ENCODE data around the gene SORCS2.

The SORCS2 gene

GRCh38 chr4:7337196-7338058, 145.1 kb downstream of the SORCS2 start:
- H3K4me3 ChIP-seq (ENCODE audit: low read depth, low read length): no peak overlapping the region
- TF ChIP-seq, protein P1, sequence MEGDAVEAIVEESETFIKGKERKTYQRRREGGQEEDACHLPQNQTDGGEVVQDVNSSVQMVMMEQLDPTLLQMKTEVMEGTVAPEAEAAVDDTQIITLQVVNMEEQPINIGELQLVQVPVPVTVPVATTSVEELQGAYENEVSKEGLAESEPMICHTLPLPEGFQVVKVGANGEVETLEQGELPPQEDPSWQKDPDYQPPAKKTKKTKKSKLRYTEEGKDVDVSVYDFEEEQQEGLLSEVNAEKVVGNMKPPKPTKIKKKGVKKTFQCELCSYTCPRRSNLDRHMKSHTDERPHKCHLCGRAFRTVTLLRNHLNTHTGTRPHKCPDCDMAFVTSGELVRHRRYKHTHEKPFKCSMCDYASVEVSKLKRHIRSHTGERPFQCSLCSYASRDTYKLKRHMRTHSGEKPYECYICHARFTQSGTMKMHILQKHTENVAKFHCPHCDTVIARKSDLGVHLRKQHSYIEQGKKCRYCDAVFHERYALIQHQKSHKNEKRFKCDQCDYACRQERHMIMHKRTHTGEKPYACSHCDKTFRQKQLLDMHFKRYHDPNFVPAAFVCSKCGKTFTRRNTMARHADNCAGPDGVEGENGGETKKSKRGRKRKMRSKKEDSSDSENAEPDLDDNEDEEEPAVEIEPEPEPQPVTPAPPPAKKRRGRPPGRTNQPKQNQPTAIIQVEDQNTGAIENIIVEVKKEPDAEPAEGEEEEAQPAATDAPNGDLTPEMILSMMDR (IDR thresholded peaks at IDR 0.05; ENCODE audit: low read depth, low read length): no peak

GRCh38 chr4:7338059-7338452, 145.7 kb downstream of the SORCS2 start:
- no peak overlapping the region for H3K4me3 ChIP-seq (ENCODE audit: low read depth, low read length)
- TF ChIP-seq, protein P1 (IDR thresholded peaks at IDR 0.05; ENCODE audit: low read depth, low read length): no peak

- TF ChIP-seq, protein P1 (IDR thresholded peaks at IDR 0.05; ENCODE audit: low read depth, low read length): no peak
- H3K4me3 ChIP-seq (ENCODE audit: low read depth, low read length): no peak overlapping the region
These were observed 146.7 kb downstream of the SORCS2 start for GRCh38 chr4:7338876-7339623.

DNA sequence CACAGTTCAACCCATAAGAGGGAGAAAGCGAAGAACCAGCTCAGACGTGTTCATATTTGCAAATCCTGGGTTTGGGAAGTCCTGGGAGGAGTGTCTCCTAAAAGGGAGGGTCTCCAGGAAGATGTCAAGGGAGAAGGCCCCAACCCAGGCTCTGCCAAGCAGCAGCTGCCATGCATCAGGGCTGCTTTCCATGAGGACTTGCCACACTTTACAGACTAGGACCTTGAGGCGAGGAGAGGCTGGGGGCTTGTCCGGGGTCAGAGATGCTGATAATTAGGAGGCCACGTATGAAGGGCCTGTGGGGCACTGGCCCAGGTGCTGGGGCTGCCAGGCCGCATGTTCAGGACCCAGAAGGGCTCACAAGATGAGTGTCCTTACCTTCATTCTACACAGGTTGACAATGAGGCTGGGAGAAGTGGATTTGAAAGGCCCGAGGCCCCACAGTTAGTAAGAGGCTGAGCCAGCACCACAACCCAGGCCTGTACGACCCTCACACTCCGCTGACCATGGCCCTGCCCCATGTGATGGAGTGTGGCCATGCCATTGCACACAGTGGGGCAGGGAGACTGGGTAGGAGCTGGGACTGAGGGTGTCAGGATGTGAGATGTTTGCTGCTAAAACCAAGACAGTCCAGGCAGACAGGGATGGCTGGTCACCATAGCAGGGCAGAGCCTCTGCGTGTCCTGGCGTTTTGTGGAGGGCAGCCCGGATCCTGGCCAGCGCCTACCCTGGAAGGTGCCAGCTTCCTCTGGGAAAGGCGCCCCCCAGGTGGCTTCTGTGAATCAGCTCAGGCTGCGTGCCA, 147.6 kb downstream of the SORCS2 start:
- TF ChIP-seq, protein P1 (IDR thresholded peaks at IDR 0.05; ENCODE audit: low read depth, low read length): no peak
- no peak overlapping the region for H3K4me3 ChIP-seq (ENCODE audit: low read depth, low read length)

DNA sequence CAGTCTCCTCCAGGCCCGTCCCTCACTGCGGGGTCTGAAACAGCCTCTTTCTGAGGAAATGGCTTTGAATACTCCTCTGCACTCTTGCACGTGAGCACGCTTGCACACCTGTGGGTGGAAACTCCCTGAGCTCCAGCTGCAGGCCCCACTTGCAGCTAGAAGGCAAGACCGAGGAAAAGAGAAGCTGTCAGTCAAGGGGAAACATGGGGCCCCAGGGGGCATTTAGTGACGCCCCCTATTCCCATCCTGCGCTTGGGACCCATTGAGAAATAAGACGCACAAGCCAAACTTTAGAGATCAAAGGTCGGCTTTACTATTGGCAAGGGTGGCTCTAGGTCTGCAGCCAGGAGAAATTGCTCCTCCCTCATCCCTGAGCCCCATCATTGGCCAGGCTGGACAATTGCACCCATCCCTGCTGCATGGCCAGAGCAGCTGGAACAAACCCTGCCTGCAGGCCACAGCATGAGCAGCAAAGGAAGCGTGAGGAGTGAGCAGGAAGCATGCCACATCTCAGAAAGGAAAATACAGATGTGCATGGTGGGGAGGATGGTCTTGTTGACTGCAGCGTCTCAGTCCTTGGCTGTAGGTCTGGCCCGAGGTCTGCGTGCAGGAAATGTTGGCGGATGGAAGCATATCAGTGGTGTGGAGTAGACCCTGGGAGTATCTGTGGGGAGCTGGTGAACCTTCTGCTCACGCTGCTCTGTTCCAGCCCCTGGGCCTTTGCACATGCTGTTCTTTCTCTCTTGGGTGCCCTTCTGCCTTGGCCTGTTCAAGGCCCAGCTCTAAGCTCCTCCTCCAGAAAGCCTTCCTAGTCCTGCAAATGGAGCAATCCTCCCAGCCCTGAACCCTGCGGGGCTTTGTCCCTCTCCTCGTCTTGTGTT, 148.5 kb downstream of the SORCS2 start:
- no peak overlapping the region for H3K4me3 ChIP-seq (ENCODE audit: low read depth, low read length)
- TF ChIP-seq, protein P1 (IDR thresholded peaks at IDR 0.05; ENCODE audit: low read depth, low read length): no peak

DNA sequence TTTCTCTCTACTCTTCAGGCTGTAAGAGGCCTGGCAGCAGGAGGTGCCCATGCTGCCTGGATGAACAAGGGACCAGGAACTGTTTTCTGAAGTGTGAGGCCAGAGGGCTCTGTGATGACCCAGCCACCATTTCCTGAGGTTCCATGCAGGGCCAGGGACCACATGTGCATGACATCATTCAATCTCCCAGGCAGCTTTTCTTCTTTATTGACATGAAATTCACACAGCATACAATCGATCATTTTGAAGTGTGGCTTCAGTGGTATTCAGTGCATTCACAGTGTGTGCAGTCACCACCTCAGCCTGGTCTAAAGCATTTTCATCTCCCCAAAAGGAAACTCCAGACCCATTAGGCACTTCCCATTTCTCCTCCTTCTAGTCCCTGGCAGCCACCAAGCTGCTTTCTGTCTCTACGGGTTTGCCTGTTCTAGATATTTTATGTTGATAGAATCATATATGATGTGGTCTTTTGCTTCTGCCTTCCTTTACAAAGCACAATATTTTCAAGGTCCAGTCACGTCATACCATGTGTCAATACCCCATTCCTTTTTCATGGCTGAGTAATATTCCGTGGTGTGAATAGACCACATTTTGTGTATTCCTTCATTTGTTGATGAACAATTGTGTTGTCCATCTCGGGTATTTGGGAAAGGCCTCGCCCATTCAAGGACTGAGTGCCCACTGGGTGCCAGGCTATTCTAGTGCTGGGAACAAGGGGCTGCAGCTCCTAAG, 149.3 kb downstream of the SORCS2 start:
- TF ChIP-seq, protein P1 (IDR thresholded peaks at IDR 0.05; ENCODE audit: low read depth, low read length): no peak
- no peak overlapping the region for H3K4me3 ChIP-seq (ENCODE audit: low read depth, low read length)

Measured in WI38 (cell line).